Heart left ventricle (tissue), 13 donors: ENCODE measurements around the gene MAN1B1.

Experiments used
- POLR2A ChIP-seq, 2 donors: fragments of 450-650 bp; IDR thresholded peaks; one replicate each; pipeline ENCODE4 v1.6.1; 2017; ENCODE audit warnings: antibody characterized with exemption in 2 of 2, mild to moderate bottlenecking in 2 of 2, moderate library complexity in 2 of 2
- TF ChIP-seq, protein P1 (sequence below), 12 donors: fragments of 200-600 bp; sonication (generic) in 4 of 12; IDR thresholded peaks; one replicate each; pipeline versions ENCODE4 v1.5.0 to v1.8.0; 2018 to 2022; ENCODE audit warnings: antibody characterized with exemption in 12 of 12, mild to moderate bottlenecking in 5 of 12
- donor health status: ischemic (EF 13 %, LVEDD 7.1; RV severe dilation, severe dysfunction).
- donor health status: DM: no; HTN: yes; CAD: no.
- donor health status: DM: no; HTN: no; CAD: no.
- donor health status: ischemic (EF 25% LVEDD 6.9; RV normal size, moderate dysfunction).
- donor health status: ischemic (EF 25% LVEDD 5.7; RV mildly dilated, moderate dysfunction).
- donor health status: ischemic (EF 35%, LVEDD 5.7; RV mildly dilated, moderate dysfunction).
- donor health status: nonischemic (EF 11% LVEDD 7.7; RV severe dilation, severe dysfunction).
- donor health status: DM: yes; HTN: yes; CAD: no.
- donor health status: PGD.
- donor health status: ischemic (EF 29% LVEDD 5.4; RV normal size, mild dysfunction).
- donor health status: nonischemic (EF 23%, LVEDD 6.1; RV moderate dilation, normal function).

- TF ChIP-seq, protein P1, sequence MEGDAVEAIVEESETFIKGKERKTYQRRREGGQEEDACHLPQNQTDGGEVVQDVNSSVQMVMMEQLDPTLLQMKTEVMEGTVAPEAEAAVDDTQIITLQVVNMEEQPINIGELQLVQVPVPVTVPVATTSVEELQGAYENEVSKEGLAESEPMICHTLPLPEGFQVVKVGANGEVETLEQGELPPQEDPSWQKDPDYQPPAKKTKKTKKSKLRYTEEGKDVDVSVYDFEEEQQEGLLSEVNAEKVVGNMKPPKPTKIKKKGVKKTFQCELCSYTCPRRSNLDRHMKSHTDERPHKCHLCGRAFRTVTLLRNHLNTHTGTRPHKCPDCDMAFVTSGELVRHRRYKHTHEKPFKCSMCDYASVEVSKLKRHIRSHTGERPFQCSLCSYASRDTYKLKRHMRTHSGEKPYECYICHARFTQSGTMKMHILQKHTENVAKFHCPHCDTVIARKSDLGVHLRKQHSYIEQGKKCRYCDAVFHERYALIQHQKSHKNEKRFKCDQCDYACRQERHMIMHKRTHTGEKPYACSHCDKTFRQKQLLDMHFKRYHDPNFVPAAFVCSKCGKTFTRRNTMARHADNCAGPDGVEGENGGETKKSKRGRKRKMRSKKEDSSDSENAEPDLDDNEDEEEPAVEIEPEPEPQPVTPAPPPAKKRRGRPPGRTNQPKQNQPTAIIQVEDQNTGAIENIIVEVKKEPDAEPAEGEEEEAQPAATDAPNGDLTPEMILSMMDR (IDR thresholded peaks at IDR 0.05), result no peak
- TF ChIP-seq POLR2A (IDR thresholded peaks at IDR 0.05), result no peak
These were observed 11.1 kb downstream of the MAN1B1 start for GRCh38 chr9:137097761-137098462.
